Mesenteric fat pad (tissue), 1 donor: ENCODE measurements around the gene RAPGEF1. TPM values are rescaled to one million over a fixed set of nuclear protein-coding genes. Genes with fewer than 3 reads are reported as not detected.

Experiments
- DNase-seq: peaks from one replicate; pipeline ENCODE4 v3.0.0-alpha.2; 2020; ENCODE audit warnings: low spot score
- total RNA-seq: library from RNA; stranded (reverse); fragmentation: NEBNext Ultra II Directional; extraction: Animal tissue kit (Norgen Biotek cat#: 25700); gene quantifications from one replicate; pipeline ENCODE4 v1.2.1, GENCODE V29; 2021
- donor health status: DM: yes; HTN: yes; CAD: no.

RAPGEF1 gene
- total RNA-seq, 1 donor from 2014 or later = 106 TPM

DNA sequence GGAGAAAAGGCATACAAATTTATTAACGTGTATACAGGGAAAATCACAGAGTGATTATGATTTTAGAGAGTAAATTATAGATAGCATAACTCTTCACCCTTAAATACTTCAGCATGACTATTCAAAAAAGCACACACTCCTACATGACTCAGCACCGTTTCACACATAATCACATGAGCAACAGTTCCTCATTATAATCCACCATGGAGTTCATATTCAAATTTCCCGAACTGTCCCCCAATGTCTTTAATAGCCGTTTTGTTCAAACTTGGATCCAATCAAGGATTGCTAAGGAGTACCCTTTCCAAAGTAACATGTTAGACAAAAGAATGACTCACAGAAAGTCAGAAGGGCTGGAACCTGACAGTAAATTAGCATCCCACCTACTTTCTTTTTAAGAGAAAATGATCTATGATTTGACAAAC is 32.1 kb downstream of the RAPGEF1 start:
- no peak for DNase-seq

DNA sequence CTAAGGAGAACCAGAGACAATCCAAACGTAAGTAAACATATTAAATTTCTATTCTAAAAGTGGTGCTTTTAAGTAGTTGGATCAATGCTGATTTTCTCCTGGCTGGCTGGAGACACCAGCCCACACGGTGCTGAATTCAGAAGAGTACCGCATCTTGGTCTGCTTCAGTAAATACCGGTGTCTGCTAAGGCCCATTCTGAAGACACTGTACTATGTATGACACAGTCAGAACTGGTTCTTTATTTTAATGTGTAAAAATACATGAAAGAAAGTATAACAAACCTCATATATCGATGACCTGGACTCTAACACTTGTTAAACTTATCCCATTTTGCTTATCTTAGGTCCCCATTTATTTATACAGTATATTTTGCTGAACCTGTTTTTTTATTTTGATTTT is 32.8 kb downstream of the RAPGEF1 start:
- no peak for DNase-seq

DNA sequence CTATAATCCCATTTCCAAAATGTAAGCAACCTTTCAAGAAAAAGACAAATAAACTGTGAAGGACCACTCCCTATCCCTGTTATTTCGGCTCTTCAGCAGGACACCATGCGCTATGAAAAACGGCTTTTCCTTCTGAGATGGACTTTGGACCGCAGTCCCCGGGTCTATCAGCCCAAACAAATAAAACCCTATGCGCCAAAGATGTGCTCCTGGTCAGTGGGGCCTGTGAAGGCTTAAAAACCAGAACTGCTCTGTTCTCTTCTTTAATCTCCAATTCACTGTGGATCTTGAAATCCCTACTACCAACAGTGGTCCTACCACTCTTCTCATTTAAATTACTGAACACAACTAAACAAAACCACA is 33.3 kb downstream of the RAPGEF1 start:
- no peak for DNase-seq

DNA sequence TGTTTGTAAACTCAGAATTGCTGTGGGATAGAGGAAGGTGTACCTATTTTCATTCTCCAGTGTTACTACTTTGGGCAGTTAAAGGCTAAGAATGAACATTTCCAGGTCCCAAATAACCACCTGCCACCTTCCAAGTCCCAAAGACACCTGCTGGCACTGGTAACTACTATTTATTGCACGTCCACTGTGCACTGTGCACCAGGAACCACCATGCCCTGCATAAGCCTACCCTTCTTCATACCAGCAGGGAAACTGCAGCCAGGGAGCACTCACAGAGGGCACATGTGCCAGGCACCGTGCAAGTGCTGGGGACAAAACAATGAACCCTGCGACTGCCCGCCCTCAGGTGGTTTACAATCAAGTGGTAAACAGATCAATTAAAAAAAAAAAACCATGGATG is 34.9 kb downstream of the RAPGEF1 start:
- no peak for DNase-seq

DNA sequence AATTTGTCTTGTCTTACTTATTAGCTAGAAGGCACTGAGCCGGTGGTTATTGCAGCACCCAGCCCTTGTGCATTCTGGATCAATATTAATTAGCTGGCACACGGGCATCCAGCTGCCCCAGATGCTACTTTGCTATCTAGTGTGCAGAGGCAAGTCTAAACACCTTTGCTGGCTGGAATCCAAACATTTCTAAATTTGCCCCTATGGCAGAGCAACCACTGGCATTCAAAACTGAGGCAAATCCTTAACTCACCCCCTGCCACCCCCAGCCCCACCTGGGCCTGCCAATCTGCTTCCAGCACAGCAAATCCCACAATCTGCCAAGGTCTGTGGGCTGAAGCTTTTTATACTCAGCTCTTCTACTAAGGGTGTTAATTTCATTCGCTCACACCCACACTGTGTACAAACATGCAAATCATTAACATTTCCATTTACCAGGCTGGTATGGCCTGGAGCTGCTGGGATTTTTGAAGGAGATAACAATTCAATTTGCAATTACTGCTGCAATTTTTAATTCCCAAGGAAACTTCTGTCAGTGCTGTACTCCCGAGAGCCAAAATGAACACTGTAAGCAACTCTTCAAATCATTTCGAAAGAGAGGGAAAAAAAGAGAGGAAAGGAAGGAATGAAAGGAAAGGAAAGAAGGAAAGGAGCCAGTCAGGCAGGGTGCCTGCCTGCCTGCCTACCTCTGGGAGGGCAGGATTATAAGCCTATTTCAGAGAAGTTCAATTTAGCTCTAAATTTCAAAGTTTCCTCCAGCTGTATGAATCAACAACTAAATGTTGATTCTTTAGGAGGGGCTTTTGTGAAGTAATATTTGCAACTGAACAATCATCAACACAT is 35.5 kb downstream of the RAPGEF1 start:
- no peak for DNase-seq

DNA sequence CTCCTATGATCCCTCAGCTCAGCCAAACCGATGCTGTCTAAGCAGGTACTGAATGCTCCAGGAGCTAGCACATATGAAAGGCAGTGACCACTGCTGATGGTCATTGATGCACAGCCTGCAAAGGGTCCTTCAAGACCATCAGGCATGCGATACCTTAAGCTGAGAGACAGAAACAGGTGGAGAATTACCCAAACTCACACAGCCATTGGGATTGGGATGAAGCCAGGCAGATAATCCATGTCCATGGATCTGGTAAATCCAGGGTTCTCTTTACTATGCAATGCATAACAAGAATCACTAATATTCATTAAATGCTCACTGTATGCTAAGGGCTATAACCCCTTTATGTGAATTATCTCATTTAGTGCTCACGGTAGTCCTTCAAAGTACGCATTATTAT is 36.2 kb downstream of the RAPGEF1 start:
- DNase-seq = no peak

DNA sequence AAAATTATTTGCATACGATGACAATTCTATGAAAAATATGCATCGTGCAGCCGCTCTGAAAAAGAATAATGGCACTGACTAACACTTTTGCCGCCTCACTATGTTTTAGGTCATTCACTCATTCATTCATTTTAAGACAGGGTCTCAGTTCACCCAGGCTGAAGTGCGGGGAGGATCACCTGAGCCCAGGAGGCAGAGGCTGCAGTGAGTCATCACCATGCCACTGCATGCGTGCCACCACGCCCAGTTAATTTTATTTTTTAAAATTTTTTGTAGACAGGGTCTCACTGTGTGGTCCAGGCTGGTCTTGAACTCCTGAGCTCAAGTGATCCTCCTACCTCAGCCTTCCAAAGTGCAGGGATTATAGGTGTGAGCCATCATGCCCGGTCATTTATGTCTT is 37.0 kb downstream of the RAPGEF1 start:
- no peak for DNase-seq

DNA sequence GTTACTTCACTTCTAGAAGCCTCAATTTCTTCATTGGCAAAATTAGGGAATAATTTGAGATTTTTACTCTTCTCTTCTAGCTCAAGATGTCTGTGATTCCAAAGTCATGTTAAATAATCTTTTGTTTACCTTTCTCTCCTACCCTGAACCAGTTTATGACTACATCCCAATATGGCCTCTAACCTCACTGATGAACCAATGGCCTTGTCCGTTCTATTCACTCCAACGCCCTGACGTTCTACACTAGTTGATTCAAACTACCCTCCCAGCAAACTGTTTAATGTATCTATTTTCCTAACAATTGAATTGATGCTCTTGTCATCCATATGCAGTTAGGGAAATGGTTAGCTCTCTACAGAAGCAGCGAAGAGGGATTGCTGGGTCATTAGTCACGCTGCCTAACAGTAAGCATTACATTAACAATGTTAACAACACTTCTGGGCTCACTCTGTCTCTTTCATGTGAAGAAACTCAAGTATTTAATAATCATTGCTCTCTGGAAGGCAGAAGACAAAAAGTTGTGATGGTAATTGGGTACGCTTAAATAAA is 38.0 kb downstream of the RAPGEF1 start:
- DNase-seq = no peak

DNA sequence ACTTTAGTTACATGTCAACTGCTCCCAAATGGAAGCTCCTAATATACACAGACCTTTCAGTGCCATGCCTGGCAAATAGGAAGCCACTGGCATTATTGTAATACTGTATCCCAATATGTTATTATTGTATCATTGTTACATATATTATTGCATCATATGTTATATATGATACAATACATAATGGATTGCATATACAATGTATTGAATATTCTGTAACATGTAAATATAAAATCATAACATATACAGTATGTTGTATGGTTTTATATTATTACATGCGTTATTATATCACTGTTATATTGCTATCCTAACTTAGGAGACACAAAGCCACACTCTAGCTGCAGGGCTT is 38.5 kb downstream of the RAPGEF1 start:
- no peak for DNase-seq

DNA sequence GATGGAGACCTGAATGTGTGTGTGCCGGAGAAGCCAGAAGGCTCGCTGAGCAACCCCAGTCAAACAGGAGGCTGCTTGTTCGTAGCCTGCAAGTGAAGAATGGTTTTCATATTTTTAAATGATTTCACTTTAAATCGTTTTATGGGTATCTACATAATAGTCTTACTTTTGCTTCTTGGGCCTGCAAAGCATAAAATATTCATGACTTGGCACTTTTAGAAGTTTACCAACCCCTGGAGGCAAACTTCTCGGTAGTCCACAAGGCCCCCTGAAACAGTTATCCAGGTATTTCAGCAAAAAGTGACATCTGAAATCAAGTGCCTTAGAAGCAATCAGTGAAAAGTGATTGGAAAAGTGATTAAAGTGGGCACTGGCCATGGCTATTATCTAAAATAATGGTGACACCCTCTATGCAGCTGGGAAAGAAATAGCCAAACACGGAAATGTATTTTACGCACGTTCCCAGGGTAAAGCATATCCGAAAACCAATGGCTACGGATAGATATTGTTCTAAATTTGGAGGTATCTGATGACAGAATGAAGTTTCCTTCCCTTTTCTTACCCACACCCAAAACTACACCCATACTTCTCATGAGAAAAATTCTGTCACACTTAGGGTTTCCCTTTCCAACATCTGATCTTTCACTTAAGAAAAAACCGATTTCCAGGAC is 39.0 kb downstream of the RAPGEF1 start:
- DNase-seq = no peak

DNA sequence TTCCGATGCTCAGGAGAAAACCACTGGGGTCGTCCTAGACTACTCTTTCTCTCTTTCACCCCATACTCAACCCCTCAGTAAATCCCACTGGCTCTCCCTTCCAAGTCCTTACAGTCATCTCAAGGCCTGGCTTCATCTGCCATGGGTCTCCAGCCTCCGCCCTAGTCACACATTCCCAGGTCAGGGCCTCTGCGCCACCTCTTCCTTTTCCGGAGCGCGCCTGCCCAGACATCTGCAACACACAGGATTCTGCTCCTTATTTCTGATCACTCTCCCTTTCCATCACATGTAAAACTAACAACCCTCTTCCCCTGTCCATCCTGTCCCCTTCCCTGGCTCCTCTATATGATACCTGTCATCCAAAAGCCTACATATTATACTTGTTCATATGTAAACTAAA is 39.8 kb downstream of the RAPGEF1 start:
- no peak for DNase-seq

DNA sequence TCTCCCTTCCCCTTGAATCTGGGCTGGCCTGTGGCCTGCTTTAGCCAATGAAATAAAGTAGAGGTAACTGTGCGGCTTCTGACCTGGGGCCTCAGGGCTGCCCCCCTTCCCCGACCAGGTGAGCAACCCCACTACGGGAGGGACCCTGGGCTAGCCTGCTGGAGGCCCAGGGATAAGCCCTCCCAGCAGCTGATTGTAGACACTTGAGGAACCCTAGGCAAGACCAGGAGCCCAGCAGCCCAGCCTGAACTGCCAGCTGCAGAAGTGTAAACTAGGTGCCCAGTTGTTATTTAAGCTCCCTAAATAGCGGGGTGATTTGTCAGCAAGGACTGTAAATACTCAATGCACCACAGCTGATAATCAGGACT is 41.3 kb downstream of the RAPGEF1 start:
- no peak for DNase-seq

DNA sequence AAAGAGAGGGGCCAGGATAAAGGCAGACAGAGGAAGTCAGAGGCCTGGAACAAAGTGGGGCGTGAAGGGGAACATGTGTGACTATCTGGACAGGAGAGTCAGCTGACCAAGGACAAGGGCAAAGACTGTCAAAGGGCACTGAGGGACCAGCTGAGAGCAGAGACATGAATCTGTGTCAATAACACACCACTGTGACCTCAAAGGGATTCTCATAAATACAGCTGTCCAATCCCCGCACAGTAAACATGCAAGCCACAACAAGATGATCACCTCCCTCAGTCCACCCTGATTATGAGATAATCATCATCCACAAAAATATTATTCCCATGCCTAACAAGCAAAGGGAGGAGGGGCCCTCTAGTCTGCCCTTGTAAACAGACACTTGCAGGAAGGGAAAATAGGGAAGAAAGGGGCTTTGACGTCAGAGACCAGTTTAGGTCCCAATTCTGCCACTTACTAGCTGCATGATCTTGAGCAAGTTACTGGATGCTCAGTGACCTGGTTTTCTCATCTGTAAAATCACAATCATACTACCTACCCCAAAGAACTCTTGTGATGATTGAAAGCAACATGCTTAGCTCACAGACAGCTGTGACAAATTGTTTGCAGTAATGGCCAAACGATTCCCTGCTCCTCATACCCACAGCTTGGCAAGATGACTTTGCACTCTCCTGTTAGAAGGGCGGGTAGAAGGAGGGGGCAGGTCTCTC is 41.8 kb downstream of the RAPGEF1 start:
- no peak for DNase-seq

DNA sequence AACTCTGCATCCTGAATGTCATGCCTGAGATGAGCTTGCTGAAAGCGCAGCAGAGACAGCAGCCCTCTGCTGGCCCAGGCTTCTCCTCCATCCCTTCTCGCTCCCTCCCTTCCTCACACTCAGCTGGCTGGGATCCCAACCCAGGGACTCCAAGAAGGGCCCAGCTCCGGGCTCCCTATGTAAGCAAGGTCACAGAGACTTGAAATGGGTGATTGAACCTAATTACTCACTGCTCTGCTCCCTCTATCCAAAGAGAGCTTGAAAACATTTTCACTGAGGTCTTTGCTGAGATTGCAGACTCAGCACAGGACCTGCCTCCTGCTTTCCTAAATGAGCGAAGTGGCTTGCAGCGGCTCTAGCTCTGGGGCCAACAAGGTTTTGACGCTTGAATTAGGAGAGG is 42.8 kb downstream of the RAPGEF1 start:
- DNase-seq = no peak

DNA sequence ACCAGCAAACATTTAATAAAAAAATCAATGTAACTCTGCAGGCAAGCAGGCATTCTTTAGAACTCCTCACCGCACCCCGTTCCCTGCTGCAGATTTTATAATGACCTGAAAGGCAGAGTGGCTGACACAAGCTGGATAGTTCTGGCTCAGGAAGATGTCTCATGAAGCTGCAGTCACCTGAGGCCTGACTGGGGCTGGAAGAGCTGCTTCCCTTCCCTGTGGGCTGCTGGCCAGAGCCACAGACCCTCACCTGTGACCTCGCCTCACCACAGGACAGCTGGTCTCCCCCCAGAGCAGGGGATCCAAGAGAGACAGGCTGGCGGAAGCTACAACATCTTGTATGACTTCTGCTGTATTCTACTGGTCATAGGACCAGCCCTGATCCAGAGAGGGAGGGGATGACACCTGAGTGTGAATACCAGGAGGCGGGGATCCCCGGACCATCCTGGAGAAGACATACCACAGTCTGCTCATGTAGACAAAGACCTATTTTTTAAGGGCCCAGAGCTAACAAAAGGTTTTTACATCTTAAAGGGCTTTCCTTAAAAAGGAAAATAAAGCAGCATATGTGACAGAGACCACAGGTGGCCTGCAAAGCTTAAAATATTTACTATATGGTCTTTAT is 43.9 kb downstream of the RAPGEF1 start:
- no peak for DNase-seq

DNA sequence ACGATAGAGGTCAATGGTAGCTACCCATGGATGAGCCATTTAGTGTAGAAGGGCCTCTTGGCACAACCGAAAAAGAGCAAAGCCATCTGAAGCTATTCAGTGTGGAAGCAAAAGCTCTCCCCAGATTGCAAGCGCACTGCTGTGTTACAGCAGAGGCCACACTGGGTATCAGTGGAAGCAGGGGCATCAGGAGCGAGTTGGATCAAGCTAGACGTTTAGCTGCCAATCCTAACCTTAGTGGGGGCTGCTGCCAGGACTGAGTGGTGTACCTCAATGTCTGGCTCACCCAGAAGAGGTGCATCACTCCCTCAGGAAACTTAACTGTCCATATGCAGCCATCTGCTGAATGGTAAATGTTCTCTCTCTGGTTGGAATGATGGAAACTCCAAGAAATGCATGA is 44.5 kb downstream of the RAPGEF1 start:
- no peak for DNase-seq

DNA sequence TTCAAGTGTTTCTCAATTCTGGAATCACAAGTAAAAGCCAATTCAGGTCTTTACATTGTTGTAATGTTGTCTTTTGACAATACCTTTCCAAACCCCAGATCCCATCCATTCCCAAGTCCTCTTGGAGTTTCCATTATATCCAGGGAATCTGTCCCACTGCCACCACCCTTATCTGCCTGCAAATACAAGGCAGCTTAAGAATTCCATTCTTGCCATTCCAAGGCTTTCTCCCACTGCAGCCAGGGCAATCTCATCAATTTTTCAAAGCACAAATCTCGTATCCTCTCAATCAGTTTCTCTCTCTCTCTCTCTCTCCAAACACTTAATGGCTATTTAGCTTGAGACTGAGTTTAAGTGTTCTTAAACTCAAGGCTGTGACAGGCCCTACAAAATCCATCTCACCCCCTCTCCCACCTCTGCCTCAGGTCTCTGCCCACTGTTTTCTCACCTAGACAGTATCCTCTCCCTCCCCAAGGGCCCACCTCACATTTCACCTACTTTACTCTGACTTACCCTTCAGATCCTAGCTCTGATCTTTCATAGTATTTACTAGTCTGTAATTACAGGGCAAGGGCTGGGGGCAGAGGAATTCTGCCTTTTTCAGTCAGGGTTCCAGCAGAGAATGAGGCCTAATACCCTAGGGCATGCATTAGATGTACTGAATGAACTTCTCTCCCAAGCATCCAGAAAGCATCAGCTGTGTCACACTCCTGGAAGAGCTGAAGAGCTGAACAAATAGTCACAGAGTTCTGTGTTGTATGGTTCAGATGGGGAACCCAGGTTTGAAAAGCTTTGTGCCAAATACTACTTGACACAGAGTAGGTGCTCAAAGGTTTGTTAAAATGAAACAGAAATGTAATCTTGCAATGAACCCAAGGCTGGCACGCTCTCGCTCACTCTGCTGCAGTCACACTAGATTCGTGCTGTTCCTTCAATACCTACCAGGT is 46.0 kb downstream of the RAPGEF1 start:
- DNase-seq = no peak

DNA sequence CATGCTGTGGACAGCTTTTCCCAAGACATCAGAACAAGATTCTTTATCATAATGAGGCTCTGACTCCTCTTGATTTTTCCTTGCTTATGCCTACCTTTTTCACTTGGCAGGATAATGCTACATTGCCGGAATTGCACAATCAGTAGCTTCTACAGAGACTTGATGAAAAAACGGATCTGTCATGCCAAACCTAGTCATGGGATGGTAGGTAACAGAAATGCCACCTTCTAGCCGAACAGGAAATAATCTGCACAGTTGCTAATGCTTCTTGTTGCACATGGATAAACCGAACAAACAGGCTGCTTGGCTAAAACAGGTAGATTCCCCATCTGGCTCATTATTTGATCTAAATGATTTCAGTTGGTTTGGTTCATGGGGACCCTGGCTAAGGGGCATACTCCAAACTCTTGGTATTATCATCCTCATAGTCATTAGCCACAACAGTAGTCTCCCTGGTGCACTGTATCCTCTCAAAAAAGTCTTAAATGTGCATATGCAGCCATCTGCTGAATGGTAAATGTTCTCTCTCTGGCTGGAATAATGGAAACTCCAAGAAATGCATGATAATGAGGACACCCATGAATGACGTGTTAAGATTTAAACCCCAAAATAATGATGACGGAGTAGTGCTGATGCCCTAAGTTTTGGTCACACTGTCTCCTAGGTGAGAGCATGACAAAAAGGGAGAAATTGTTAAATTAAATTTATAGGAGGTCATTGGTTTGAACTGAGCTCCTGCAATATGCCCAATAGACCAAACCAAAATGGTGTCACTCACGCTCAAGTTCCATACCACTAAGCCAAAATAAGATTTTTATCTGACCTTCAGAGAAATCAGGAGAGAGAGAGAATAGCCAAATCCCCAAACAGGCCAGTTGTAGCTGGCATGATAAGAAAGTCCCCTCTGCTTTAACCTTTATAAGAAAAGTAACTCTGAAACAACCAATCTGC is 47.0 kb downstream of the RAPGEF1 start:
- no peak for DNase-seq

DNA sequence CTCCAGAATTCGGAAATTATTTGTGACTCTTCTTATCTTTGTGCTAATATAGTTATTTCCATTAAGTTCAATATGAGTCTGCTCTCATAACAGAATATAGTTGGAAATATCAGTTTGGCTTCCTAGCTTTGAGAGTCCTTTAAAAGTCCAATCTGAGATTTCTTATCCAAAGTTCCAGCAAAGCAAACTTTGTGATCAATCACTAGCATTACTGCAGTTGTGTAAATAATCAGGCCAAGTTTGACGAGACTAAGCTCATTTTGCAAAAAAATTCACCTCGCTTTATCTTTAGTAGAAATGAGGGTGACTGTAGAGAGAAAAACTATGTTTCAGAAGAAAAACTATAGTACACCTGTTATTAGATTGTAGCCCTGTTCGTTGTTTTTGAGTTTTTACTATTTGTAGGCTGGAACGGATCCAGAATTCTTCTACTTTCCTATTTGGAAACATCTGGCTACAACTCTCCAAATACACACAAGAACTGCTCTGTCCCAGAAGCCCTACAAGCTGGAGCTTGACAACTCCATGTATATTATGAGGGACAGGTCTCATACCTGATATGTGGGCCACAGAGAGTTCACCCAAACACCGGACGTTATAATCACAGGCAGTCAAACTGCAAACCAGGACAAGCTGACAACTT is 47.8 kb downstream of the RAPGEF1 start:
- DNase-seq = no peak
